NCI-H1105 treated with DMSO at 0.1 percent for 48 hours (cell line): ENCODE results near the gene FBLN2.

Experiments used
- DNase-seq: peaks from one replicate; lab custom pipeline; 2025; lab: John Stamatoyannopoulos, UW

FBLN2 gene

DNA sequence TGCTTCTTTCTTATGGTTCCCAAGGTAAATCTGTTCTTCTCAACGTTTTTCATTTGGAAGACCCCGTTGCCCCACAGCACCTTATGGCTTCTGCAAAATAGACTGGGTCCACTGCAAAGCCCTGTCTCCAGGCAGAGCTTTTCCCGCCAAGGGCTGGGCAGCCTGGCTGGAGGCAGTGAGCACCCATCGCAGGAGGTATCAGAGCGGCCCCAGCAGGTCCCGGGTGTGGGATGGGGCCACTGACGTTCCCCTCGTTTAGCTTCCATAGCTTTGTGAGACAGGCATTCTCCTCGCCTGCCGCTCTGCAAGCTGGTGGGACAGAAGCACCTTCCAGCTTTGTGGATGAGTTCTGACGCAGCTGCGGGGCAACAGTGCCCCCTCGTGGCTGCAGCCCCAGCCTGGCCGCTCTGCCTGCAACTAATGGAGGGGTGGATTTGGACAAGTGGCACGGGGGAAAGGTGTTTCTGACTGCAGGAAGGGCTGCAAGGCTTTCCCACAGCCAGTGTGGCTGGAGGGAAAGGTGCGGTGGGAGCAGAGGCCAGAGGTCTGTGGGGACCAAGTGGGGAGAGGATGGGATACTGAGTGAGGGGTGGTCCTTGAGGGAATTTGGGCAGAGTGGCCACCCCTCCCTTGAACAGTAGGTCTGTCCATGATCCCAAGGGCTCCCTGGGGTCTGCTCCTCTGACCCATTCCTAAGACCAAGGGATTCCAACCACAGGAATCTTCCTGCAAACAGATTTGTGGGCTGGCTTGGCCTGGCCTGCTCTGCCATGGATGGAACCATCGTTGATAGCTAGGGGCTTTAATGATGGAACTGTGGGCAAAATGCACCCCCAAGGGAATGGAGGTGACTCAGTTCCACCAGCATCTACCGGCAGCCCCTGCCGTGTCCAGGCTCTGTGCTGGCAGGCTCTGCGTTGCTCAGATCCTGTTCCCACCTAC, 99.4 kb downstream of the FBLN2 start:
- peak; percentile 55 for DNase-seq

- DNase-seq: peak; percentile 4
Measured at GRCh38 chr3:13650210-13651056, 101.5 kb downstream of the FBLN2 start.

GRCh38 chr3:13651057-13651400, 102.1 kb downstream of the FBLN2 start:
- no peak for DNase-seq

GRCh38 chr3:13651775-13652428, 103.0 kb downstream of the FBLN2 start:
- DNase-seq: no peak

GRCh38 chr3:13652728-13653127, 103.8 kb downstream of the FBLN2 start:
- DNase-seq: no peak

DNA sequence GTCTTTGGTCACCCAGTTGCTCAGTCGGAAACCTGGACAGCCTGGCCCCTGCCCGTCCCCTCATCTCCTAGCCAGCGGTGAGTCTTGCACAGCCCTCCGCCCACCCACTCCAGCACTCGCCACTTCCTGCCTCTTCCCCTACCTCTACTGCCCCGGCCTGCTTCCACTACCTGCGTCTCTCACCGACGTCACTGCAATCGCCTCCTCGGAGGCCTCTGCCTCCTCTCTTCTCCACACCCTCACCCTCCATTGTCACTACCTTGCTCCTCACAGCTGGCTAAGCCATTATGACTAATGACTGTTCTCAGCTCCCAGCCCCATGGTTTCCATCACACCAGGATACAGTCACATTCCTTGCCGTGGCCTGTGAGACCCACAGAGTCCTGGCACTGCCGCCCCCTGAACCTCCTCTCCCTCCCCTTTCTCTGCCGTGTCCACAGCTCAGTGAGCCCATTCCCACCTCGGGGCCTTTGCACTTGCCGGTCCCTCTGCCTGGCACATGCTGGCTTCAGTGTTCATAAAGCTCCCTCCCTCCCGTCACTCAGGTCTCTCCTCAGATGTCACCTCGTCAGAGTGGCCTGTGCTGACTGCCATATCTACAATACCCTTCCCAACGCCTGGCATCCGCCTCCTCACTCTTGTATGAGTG, 104.8 kb downstream of the FBLN2 start:
- no peak for DNase-seq

- no peak for DNase-seq
Measured at GRCh38 chr3:13654330-13655060, 105.6 kb downstream of the FBLN2 start.

- DNase-seq: no peak
Measured at GRCh38 chr3:13655061-13655913, 106.4 kb downstream of the FBLN2 start.

DNA sequence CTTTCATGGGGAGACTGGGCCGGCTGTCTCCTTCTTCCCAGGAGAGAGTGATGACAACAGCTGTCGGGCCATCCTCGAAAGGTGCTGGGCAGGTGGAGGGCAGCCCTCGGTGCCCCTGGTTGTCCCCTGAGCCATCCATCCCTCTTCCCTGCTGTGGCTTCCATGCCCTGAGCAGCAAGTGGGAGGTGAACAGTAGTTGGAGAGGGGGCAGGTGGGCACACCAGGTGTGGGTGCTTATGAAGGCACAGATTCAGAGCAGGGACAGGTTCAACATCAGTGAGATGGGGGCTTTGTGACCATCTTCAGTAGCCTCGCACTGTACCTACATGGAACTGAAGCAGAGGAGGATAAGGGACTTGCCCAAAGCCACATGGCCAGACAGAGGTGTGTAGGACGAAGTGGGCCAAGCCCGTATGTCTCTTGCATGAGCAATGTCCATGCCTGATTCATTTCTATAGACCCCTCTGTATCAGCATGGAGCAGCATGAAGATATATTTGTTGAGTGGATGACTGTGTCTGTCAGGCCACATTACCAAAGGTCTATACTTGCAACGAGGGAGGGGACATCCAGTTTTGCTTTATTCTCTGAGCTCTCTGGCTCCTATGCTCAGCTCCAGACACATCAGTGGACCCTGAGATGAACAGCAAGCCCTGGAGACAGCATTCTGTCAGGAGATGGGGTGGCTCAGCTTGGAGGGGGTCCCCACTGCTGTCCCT, 107.8 kb downstream of the FBLN2 start:
- no peak for DNase-seq

DNA sequence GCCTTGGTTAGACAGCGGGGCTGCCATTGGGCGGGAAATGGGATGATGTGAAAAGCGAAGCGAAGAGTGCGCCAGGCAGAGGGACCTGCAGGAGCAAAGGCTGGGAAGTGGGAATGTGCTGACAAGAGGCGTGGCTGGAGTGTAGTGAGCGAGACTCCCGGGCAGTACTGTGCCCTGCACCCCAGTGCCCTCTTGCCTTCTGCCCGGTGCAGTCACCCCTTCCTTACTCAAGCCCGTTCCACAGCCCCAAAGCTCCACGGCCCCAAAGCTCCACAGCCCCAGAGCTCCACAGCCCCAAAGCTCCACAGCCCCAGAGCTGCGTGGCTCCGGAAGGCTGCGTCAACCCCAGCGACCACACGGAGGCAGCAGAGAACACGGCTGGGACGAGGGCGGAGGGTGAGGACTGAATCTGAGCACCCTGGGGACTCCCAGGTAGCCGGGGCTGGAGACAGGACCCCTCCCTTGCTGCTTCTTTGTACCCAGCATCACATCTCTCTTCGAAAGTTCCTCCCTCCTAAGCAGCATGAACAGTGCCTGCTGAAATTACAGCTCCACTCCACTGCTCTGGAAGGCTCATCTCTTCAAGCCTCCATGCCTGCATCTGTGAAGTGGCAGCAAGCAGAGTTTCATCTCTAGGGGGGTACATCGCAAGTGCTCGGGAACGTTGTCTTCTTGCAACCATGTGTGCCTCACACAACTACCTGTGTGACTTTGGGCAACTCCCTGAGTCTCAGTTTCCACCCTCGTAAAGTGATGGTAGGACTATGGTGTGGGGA, 108.9 kb downstream of the FBLN2 start:
- DNase-seq: peak; percentile 26

GRCh38 chr3:13658681-13659080, 109.8 kb downstream of the FBLN2 start:
- no peak for DNase-seq

DNA sequence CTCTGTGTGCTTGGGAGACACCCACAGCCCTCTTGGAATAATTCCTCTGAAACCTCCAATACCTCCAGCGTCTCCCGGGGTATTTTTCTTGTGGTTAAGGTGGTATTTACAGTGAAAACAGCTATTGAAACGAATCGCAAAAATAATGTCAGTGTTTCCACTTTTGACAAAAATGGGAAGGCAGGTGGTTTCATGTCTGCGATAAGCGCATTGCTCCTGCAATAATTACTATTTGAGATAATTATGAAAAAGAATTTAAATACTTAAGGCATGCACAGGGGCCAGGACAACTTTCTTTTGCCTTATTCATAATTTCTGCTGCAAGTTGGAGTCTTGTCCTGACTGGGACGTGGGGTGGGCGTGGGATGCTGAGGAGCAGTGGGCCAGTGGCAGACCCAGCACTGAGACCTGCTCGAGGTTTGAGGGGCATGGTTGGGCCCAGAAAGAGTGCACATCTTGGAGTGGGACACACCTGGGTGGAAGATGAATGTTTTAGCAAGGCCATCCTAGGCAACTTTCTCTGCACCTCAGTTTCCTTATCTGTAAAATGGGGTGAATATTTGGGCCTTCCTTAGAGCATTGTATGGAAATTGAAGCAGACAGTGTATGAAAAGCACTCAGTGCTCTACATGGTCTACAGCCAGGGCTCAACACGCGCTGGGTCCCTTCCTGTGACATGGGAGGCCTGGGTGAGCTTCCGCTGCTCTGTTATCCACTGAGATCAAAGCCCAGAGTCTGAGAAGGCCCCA, 110.5 kb downstream of the FBLN2 start:
- no peak for DNase-seq

DNA sequence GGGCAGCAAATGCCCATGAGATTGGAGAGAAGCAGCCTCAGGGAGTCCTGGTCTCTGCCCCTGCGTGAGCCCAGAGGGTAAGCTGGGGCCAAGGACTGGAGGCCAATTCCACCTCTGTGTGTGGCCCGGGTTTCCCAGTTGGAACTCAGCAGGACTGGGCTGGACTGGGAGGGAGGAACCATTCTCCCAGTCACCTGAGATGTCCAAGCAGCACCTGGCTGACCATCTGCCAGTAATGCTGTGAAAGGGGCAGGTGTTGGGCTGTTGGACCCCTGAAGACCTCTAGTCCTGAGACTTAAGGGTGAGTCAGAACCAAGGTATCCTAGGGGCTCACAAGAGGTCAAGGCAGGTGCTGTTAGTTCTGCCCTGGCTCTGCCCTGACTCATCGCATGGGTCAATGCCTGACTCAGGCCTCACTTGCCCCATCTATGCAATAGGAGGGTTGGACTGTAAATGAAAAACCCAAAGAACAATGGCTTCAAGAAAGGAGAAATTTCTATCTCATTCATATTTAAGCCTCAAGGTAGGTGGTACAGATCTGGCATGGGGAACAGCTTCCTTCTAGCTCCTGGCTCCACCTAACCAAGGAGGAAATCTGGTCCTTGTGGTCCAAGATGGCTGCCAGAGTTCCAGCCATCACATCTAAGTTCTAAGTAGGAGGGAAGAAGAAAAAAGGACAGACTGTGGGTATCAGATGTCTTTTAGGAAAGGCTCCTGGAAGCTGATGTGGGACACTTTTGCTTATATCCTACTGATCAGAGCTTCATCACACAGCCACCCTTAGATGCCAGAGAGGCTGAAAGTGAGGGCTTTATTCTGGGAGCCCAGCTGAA, 111.3 kb downstream of the FBLN2 start:
- DNase-seq: no peak

GRCh38 chr3:13661121-13661520, 112.2 kb downstream of the FBLN2 start:
- no peak for DNase-seq

DNA sequence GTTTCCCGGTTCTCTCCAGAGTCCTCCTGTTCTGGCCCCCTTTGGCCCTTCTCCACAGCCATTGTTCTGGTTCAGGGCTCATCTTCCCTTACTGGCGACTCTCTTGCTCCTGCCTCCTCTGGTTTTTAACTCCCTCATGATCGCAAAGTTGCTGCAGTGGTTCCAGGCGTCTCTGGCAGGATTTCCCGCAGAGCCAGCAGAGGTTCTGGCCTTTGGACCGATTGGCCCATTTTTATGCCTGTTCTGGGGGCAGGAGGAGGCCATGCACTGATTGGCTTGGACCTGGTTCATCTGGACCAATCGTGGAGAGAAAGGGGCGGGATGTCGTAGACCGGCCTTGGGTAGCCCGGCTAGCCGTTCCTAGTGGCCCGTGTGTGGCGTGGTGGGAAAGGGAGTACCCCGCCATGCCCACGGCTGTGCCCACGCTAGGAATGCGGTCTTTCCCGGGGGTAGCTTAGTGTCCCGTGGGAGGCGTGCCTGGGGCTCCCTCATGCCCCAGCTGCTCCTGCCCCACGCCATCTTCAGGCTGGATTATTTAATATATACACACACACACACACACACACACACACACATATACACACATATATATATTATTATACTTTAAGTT, 113.4 kb downstream of the FBLN2 start:
- DNase-seq: no peak

GRCh38 chr3:13663781-13664535, 115.0 kb downstream of the FBLN2 start:
- no peak for DNase-seq
